Measurements from ENCODE around the gene DPH5.
"Not testable (repeated sequence)": the region's sequence is repeated elsewhere in the genome, so short reads cannot be mapped to it uniquely, and the experiment has no call there.

DPH5 gene

GRCh38 chr1:100948721-100949405 is 76.7 kb downstream of the DPH5 start:
- DNase-seq (ENCODE audit: extremely low spot score, insufficient read length, low read depth); FAIRE-seq: not testable (repeated sequence)

GRCh38 chr1:100947816-100948215 is 77.8 kb downstream of the DPH5 start:
- DNase-seq (ENCODE audit: extremely low spot score, insufficient read length, low read depth); FAIRE-seq: not testable (repeated sequence)

DNA sequence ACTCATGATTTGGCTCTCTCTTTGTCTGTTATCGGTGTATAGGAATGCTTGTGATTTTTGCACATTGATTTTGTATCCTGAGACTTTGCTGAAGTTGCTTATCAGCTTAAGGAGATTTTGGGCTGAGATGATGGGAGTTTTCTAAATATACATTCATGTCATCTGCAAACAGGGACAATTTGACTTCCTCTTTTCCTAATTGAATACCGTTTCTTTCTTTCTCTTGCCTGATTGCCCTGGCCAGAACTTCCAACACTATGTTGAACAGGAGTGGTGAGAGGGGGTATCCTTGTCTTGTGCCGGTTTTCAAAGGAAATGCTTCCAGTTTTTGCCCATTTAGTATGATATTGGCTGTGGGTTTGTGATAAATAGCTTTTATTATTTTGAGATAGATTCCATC is 79.5 kb downstream of the DPH5 start:
- not testable (repeated sequence) for FAIRE-seq

GRCh38 chr1:100943533-100943932 is 82.1 kb downstream of the DPH5 start:
- no peak for FAIRE-seq
- no peak for DNase-seq (ENCODE audit: extremely low spot score, insufficient read length, low read depth)

More for the DNA sequence above, 79.5 kb downstream of the DPH5 start:
- DNase-seq (ENCODE audit: extremely low spot score, insufficient read length, low read depth), result not testable (repeated sequence)

DNA sequence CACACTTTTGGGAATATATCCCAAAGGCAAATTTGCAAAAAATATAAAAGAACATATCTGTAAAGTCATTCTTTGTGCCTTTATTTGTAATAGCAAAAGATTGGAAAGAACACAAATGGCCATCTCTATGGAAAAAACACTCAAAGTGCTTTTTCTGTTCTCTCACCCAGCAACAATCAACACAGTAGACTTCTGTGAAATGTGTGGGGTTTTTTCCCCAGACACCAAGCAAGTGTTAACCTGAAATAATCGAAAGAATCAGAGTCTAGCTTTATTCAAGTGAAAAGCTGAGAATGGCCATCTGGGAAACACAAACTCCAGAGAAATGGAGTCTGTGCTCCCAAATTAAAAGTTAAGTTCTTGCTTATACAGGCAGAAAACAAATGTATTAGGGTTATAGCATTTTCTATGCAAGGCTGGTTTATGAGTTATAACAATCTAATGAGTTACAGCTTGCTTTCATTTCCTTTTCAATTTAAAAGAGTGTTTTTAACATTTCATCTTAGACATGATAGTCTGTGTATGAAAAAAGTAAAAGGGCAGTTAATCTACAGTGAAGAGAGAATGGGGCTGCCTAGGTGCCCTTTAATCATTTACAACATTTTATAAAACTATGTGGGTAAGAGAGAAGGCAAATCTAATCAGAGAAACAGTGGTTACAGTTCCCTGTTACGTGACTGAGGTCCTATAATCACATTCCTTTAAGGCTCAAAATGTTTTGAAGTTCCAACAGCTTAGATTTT is 83.1 kb downstream of the DPH5 start:
- FAIRE-seq, result no peak
- no peak for DNase-seq (ENCODE audit: extremely low spot score, insufficient read length, low read depth)

- DNase-seq (ENCODE audit: extremely low spot score, insufficient read length, low read depth) (no peak), FAIRE-seq (no peak)
Measured at GRCh38 chr1:100941580-100942216, 83.9 kb downstream of the DPH5 start.

DNA sequence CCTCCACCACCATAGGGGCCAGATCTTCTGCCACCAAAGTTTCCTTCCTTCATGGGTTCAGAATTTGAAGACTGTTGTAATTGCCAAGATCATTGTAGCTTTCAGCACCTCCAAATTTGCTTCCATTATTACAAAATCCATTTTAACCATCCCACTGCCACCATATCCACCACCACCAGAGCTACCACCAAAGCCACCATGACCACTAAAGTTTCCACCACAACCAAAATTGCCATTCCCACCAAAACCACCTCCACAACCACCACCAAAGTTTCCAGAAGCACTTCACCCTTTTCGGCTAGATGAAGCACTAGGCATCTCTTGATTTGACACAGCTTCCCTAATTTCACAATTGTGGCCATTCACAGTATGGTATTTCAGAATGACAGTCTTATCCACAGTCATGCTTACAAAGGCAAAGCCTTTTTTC is 84.5 kb downstream of the DPH5 start:
- DNase-seq (ENCODE audit: extremely low spot score, insufficient read length, low read depth) (no peak), FAIRE-seq (peak; percentile 78)
